Epithelial cell of prostate (primary cell): Measurements from ENCODE around the gene MSANTD7.
"Not testable (repeated sequence)": the region's sequence is repeated elsewhere in the genome, so short reads cannot be mapped to it uniquely, and the experiment has no call there.

Experiments
- DNase-seq: peaks from one replicate; pipeline ENCODE4 v3.0.0-alpha.2; 2011; ENCODE audit warnings: low read depth, low spot score
- H3K27ac ChIP-seq: fragments of 450-650 bp; 2 replicates; pipeline ENCODE4 v1.5.1; 2017; ENCODE audit warnings: mild to moderate bottlenecking

MSANTD7 gene

GRCh38 chr10:14837003-14837756, 926 bp upstream of the MSANTD7 start:
- DNase-seq, result peak; percentile 5
- peak overlapping the region; percentile 61 for H3K27ac ChIP-seq

- no peak for DNase-seq
- H3K27ac ChIP-seq, result peak overlapping the region; percentile 61
Observed at GRCh38 chr10:14838582-14839304, 637 bp downstream of the MSANTD7 start.

GRCh38 chr10:14839305-14839695, 1.2 kb downstream of the MSANTD7 start:
- H3K27ac ChIP-seq, result peak overlapping the region; percentile 61
- DNase-seq, result no peak

- H3K27ac ChIP-seq, result no peak overlapping the region
- no peak for DNase-seq
Observed at GRCh38 chr10:14840178-14840577, 2.1 kb downstream of the MSANTD7 start.

GRCh38 chr10:14843327-14843988, 5.4 kb downstream of the MSANTD7 start:
- DNase-seq, result no peak
- H3K27ac ChIP-seq, result no peak overlapping the region

GRCh38 chr10:14844948-14845347, 6.8 kb downstream of the MSANTD7 start:
- DNase-seq, result no peak
- no peak overlapping the region for H3K27ac ChIP-seq

GRCh38 chr10:14852236-14852635, 14.1 kb downstream of the MSANTD7 start:
- DNase-seq, result no peak
- H3K27ac ChIP-seq, result no peak overlapping the region

- no peak for DNase-seq
- H3K27ac ChIP-seq, result no peak overlapping the region
Observed at GRCh38 chr10:14855453-14855852, 17.3 kb downstream of the MSANTD7 start.

GRCh38 chr10:14858338-14858960, 20.3 kb downstream of the MSANTD7 start:
- DNase-seq, result no peak
- no peak overlapping the region for H3K27ac ChIP-seq

GRCh38 chr10:14859043-14859442, 20.9 kb downstream of the MSANTD7 start:
- H3K27ac ChIP-seq, result no peak overlapping the region
- no peak for DNase-seq

- no peak overlapping the region for H3K27ac ChIP-seq
- no peak for DNase-seq
Observed at GRCh38 chr10:14859775-14860174, 21.7 kb downstream of the MSANTD7 start.

- DNase-seq, result no peak
- H3K27ac ChIP-seq, result no peak overlapping the region
Observed at GRCh38 chr10:14860791-14861190, 22.7 kb downstream of the MSANTD7 start.

- not testable (repeated sequence) for DNase-seq, H3K27ac ChIP-seq
Observed at GRCh38 chr10:14864466-14864865, 26.4 kb downstream of the MSANTD7 start.

- not testable (repeated sequence) for DNase-seq, H3K27ac ChIP-seq
Observed at GRCh38 chr10:14864871-14865270, 26.8 kb downstream of the MSANTD7 start.

- peak overlapping the region; percentile 10 for H3K27ac ChIP-seq
- DNase-seq, result no peak
Observed at GRCh38 chr10:14873090-14873760, 35.1 kb downstream of the MSANTD7 start.

- no peak overlapping the region for H3K27ac ChIP-seq
- DNase-seq, result no peak
Observed at GRCh38 chr10:14875941-14876340, 37.8 kb downstream of the MSANTD7 start.

- no peak for DNase-seq
- H3K27ac ChIP-seq, result no peak overlapping the region
Observed at GRCh38 chr10:14876764-14877163, 38.7 kb downstream of the MSANTD7 start.

- DNase-seq, result peak; percentile 60
- H3K27ac ChIP-seq, result peak within 1 kb of the TSS; percentile 90
Observed at GRCh38 chr10:14878266-14879123, 40.4 kb downstream of the MSANTD7 start, which contains the start of gene SUV39H2. SUV39H2 (plus strand) TSS chr10:14878866; CDS start chr10:14878889, 23 bp downstream.
